EH (cell line): ENCODE results near the gene PDE8B.
A peak's percentile ranks its signal among the peaks of the same experiment; 100 is the strongest.

Experiments
- DNase-seq: peaks from one replicate; pipeline ENCODE4 v3.0.0-alpha.2; 2015; ENCODE audit warnings: low read depth

PDE8B gene

GRCh38 chr5:77232574-77233358, 22.3 kb downstream of the PDE8B start:
- DNase-seq, result peak; percentile 38

- DNase-seq, result peak; percentile 42
These were observed 25.6 kb downstream of the PDE8B start for GRCh38 chr5:77235846-77236721.

GRCh38 chr5:77239126-77239741, 28.8 kb downstream of the PDE8B start:
- peak; percentile 44 for DNase-seq

GRCh38 chr5:77241444-77241843, 31.0 kb downstream of the PDE8B start:
- no peak for DNase-seq

- DNase-seq, result no peak
These were observed 39.0 kb downstream of the PDE8B start for GRCh38 chr5:77249475-77249874.

- peak; percentile 28 for DNase-seq
These were observed 39.5 kb downstream of the PDE8B start for GRCh38 chr5:77250021-77250420.

- DNase-seq, result no peak
These were observed 41.4 kb downstream of the PDE8B start for GRCh38 chr5:77251921-77252320.

- DNase-seq, result no peak
These were observed 45.1 kb downstream of the PDE8B start for GRCh38 chr5:77255617-77256016.

GRCh38 chr5:77256406-77256805, 45.9 kb downstream of the PDE8B start:
- no peak for DNase-seq

GRCh38 chr5:77258652-77259051, 48.2 kb downstream of the PDE8B start:
- DNase-seq, result no peak

GRCh38 chr5:77259476-77259875, 49.0 kb downstream of the PDE8B start:
- DNase-seq, result peak; percentile 56

- no peak for DNase-seq
These were observed 52.2 kb downstream of the PDE8B start for GRCh38 chr5:77262697-77263096.

- peak; percentile 76 for DNase-seq
These were observed 55.8 kb downstream of the PDE8B start for GRCh38 chr5:77266291-77266690.

GRCh38 chr5:77267496-77267895, 57.0 kb downstream of the PDE8B start:
- DNase-seq, result no peak

GRCh38 chr5:77272206-77272605, 61.7 kb downstream of the PDE8B start:
- peak; percentile 29 for DNase-seq

GRCh38 chr5:77277759-77278158, 67.3 kb downstream of the PDE8B start:
- no peak for DNase-seq

GRCh38 chr5:77280036-77280435, 69.6 kb downstream of the PDE8B start:
- no peak for DNase-seq

- no peak for DNase-seq
These were observed 71.5 kb downstream of the PDE8B start for GRCh38 chr5:77281969-77282336.

GRCh38 chr5:77282337-77283027, 72.0 kb downstream of the PDE8B start:
- DNase-seq, result peak; percentile 97

- DNase-seq, result no peak
These were observed 74.9 kb downstream of the PDE8B start for GRCh38 chr5:77285251-77285841.

- DNase-seq, result peak; percentile 96
These were observed 81.7 kb downstream of the PDE8B start for GRCh38 chr5:77292026-77292757.
